HepG2 (cell line): ENCODE measurements around the gene PSG6. TPM values are rescaled to one million over a fixed set of nuclear protein-coding genes. Genes with fewer than 3 reads are reported as not detected.
"Not testable (repeated sequence)": the region's sequence is repeated elsewhere in the genome, so short reads cannot be mapped to it uniquely, and the experiment has no call there.

ENCODE experiments used
- ATAC-seq: fragments of 200-7000 bp; cut with Tn5 transposase; 3 replicates; pipeline ENCODE4 v1.9.1; 2020; ENCODE audit warnings: mild to moderate bottlenecking, moderate library complexity
- BruUV-seq: library from RNA; stranded (reverse); fragments of 400-500 nt; replicated peaks from 2 replicates; lab custom pipeline; 2021; lab: Mats Ljungman, UMichigan
- CTCF ChIA-PET: fragments of 300-600 bp; formaldehyde crosslinking; extraction: SDS; loops from one replicate; lab custom pipeline; 2021; ENCODE audit warnings: low total read pairs, inconsistent platforms, low intra/inter-chr PET ratio; lab: Yijun Ruan, JAX
- POLR2A ChIA-PET: fragments of 350-600 bp; sonication (Branson Sonifier 250); formaldehyde crosslinking; loops from one replicate; lab custom pipeline; 2020; ENCODE audit warnings: antibody characterized with exemption, inconsistent platforms; lab: Yijun Ruan, JAX
- DNase-seq: peaks from one replicate; pipeline ENCODE4 v3.0.0-alpha.2; 2015; ENCODE audit warnings: low spot score
- FAIRE-seq: peaks from 3 replicates; lab custom pipeline; 2011; peaks lifted over from hg19 to GRCh38; lab: Jason Lieb, UNC
- H2AFZ ChIP-seq: one replicate; pipeline ENCODE4 v1.6.1; 2011; ENCODE audit warnings: low read length, inconsistent platforms
- H3K27ac ChIP-seq: fragments of 300-600 bp; 3 replicates; pipeline ENCODE4 v1.8.0; 2011; ENCODE audit warnings: mixed run types, mild to moderate bottlenecking, mixed read lengths, low read length, inconsistent platforms; ENCODE audit not compliant: insufficient read depth; ENCODE audit errors: extremely low read length
- H3K27me3 ChIP-seq, 2 experiments: fragments of 200-600 bp in 1 of 2; 2 replicates in 1 of 2; 3 replicates in 1 of 2; pipeline versions ENCODE4 v1.6.0 to v1.8.0; 2011; ENCODE audit warnings: low read length in 2 of 2, mild to moderate bottlenecking in 2 of 2, moderate library complexity in 2 of 2, inconsistent platforms in 1 of 2; ENCODE audit not compliant: insufficient read depth in 2 of 2, control insufficient read depth in 1 of 2
- H3K36me3 ChIP-seq, 2 experiments: fragments of 200-600 bp in 1 of 2; replicated peaks in 1 of 2; 2 replicates in 1 of 2; 3 replicates in 1 of 2; pipeline versions ENCODE4 v1.5.1 to v1.8.0; 2011; ENCODE audit warnings: low read length in 2 of 2, inconsistent platforms in 1 of 2; ENCODE audit not compliant: insufficient read depth in 2 of 2, control insufficient read depth in 1 of 2
- H3K4me1 ChIP-seq: 2 replicates; pipeline ENCODE4 v1.5.1; 2012; ENCODE audit warnings: low read length, inconsistent platforms; ENCODE audit not compliant: insufficient read depth
- H3K4me2 ChIP-seq: 2 replicates; pipeline ENCODE4 v1.6.0; 2011; ENCODE audit warnings: low read depth, low read length, inconsistent platforms
- H3K4me3 ChIP-seq, 3 experiments: fragments of 200-600 bp in 1 of 3; sonication (generic), shearing (Covaris generic) in 1 of 3; replicated peaks in 1 of 3; 2 replicates each; pipeline ENCODE4 v1.5.1; 2011 to 2016; ENCODE audit warnings: low read length in 3 of 3, inconsistent platforms in 2 of 3, low read depth in 2 of 3, mild to moderate bottlenecking in 2 of 3, control low read depth in 1 of 3, mixed read lengths in 1 of 3; ENCODE audit not compliant: insufficient read depth in 1 of 3
- H3K79me2 ChIP-seq: one replicate; pipeline ENCODE4 v1.6.1; 2011; ENCODE audit warnings: low read length, inconsistent platforms; ENCODE audit not compliant: insufficient read depth
- H3K9ac ChIP-seq: 2 replicates; pipeline ENCODE4 v1.6.0; 2011; ENCODE audit warnings: mild to moderate bottlenecking, low read depth, low read length, inconsistent platforms; ENCODE audit not compliant: insufficient read depth
- H3K9me3 ChIP-seq: 2 replicates; pipeline ENCODE4 v1.5.1; 2012; ENCODE audit warnings: mild to moderate bottlenecking, low read length
- H4K20me1 ChIP-seq: 2 replicates; pipeline ENCODE4 v1.6.0; 2011; ENCODE audit warnings: inconsistent platforms, mild to moderate bottlenecking, low read length, moderate library complexity; ENCODE audit not compliant: insufficient read depth
- WGBS: methylation state at CpG from one replicate; pipeline ENCODE4 v1.1.6; 2017; ENCODE audit warnings: low lambda C conversion rate; 5-methylcytosine and 5-hydroxymethylcytosine counted together
- in situ Hi-C: cut with HindIII; loops from 2 replicates; pipeline ENCODE4 v1.10.0; 2017; ENCODE audit warnings: low pct_unique_long_range_greater_than_20kb; ENCODE audit not compliant: extremely low pct_ligation_motif_present
- intact Hi-C: fragments of 100-400 bp; cut with micrococcal nuclease; formaldehyde crosslinking; loops from one replicate; pipeline ENCODE4 v1.10.0; 2022; ENCODE audit not compliant: unreplicated experiment
- polyA plus RNA-seq, 8 experiments: library from polyadenylated mRNA; depleted of rRNA in 3 of 8; stranded (reverse) in 7 of 8; unstranded in 1 of 8; fragments of >200 nt; fragmentation: Illumina TruSeq in 4 of 8; extraction: Trizol in 4 of 8; gene quantifications; 2 replicates each; pipeline versions ENCODE4 v1.2.1 to v1.2.3, GENCODE V29; 2011 to 2016; ENCODE audit warnings: low read depth in 4 of 8, missing spikeins in 1 of 8, mixed read lengths in 1 of 8; ENCODE audit not compliant: insufficient read depth in 1 of 8
- total RNA-seq, 5 experiments: library from RNA; depleted of rRNA; stranded (reverse); fragments of >200 nt; fragmentation: Illumina TruSeq; extraction: Trizol; gene quantifications; 2 replicates each; pipeline ENCODE4 v1.2.3, GENCODE V29; 2016; ENCODE audit warnings: low read depth in 1 of 5

The PSG6 gene
- total and polyA plus RNA-seq, 2 of the 13 experiments (the other 11 are each of a cell fraction or from before 2014, with no cell fraction given), result not detected

DNA sequence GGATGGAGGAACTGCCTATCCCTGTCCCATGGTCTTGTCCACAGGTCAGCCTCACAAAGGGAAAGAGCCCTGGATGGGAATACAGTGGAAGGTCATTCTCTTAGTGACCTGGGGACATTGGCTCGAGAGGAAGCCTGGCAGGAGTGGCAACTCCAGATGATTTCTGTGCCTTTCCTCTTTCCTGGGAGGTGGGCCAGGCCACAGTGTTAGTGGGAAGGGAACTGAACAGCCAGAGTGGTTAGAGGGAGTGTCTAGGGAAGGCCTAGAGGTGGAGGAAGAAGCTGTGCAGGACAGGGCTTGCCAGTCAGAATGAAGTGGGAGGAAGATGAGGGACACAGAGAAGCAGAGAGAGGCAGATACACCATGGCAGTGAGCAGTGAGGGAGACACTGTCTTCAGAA is 41.8 kb downstream of the PSG6 start:
- intact Hi-C loops, result not testable (repeated sequence)

DNA sequence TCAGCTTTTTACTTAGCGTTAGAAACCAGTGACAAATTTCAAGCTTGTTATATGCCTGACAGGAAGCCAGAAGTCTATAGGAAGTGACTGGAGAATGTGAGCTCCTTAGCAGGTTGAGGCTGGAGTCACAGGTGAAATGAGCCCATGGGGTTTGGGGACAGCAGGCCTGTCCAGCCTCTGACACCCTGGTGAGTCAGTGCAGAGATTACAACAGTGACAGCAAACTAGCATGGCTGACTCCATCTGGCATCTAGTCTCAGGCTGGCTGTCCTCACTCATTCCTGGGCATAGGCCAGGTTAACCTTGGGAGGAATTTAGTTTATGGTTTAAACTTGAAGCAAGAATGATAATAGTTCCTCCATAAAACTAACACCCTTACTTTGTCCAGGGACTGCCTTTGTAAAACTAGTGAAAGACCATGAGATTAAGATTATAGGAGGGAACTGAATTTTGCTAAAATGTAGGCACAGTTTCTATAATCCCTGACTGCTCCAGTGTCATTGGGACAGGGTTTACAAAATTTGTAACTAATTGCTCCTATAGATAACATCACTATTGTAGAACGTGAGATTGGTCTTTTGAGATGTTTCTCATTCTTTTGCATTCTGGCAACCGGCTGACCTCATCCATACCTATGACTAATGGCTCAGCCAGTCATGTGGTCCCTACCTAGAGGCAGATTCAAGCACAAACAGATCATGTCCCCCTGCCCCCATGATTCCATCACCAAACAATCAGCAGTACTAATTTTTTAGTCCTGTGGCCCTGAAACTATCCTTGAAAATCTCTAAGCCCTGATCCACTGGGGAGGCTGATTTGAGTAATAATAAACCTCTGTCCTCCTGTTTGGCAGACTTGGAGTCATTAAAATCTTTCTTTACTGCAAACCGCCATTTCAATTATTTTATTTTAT is 42.5 kb downstream of the PSG6 start:
- in situ Hi-C loops, DNase-seq, ATAC-seq, H3K9me3 ChIP-seq, H3K4me3 ChIP-seq, H3K9ac ChIP-seq, BruUV-seq, H4K20me1 ChIP-seq, intact Hi-C loops, H3K79me2 ChIP-seq, H3K27ac ChIP-seq, H3K4me1 ChIP-seq, H3K4me2 ChIP-seq, FAIRE-seq, H3K27me3 ChIP-seq, H2AFZ ChIP-seq, CTCF ChIA-PET, POLR2A ChIA-PET, H3K36me3 ChIP-seq: not testable (repeated sequence)
- under 1% methylated on average over 4 of the region's 4 CpGs for WGBS

More for the DNA sequence above, 41.8 kb downstream of the PSG6 start:
- H3K4me1 ChIP-seq, H3K27me3 ChIP-seq, H3K27ac ChIP-seq, FAIRE-seq, H4K20me1 ChIP-seq, H2AFZ ChIP-seq, CTCF ChIA-PET, H3K4me2 ChIP-seq, H3K9me3 ChIP-seq, H3K36me3 ChIP-seq, H3K9ac ChIP-seq, H3K79me2 ChIP-seq, H3K4me3 ChIP-seq, in situ Hi-C loops, POLR2A ChIA-PET, BruUV-seq, DNase-seq, ATAC-seq: not testable (repeated sequence)
- WGBS, result 0% methylated on average over 1 of the region's 1 CpG

DNA sequence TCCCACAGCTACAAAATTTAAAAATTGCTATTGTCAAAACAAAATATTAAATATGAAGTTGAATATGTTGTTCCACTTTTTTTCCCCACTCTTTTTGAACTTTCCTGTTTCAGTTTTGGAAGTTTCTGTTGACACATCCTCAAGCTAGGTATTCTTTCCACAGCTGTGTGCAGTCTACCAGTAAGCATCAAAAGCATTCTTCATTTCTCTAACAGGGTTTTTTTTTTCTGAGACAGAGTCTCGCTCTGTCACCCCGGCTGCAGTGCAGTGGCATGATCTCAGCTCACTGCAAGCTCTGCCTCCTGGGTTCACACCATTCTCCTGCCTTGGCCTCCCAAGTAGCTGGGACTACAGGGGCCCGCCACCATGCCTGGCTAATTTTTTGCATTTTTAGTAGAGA is 43.6 kb downstream of the PSG6 start:
- FAIRE-seq, H3K4me3 ChIP-seq, H3K27me3 ChIP-seq, in situ Hi-C loops, intact Hi-C loops, H3K9ac ChIP-seq, H3K9me3 ChIP-seq, ATAC-seq, H3K36me3 ChIP-seq, H2AFZ ChIP-seq, H3K4me2 ChIP-seq, CTCF ChIA-PET, H3K27ac ChIP-seq, H3K4me1 ChIP-seq, H3K79me2 ChIP-seq, DNase-seq, POLR2A ChIA-PET, H4K20me1 ChIP-seq, BruUV-seq: not testable (repeated sequence)
- WGBS, result 27% methylated on average over 3 of the region's 3 CpGs
